T-helper 17 cell (primary cell): ENCODE data around the gene DCDC1. TPM values are rescaled to one million over a fixed set of nuclear protein-coding genes. Genes with fewer than 3 reads are reported as not detected.

Experiments used
- ATAC-seq: fragments of 150-1000 bp; cut with Tn5 transposase; 2 replicates; pipeline ENCODE4 v1.10.0; 2021; ENCODE audit warnings: mild to moderate bottlenecking, moderate library complexity
- DNase-seq, 3 donors: peaks; one replicate each; pipeline versions ENCODE4 v3.0.0 to v3.0.0-alpha.2; 2020 to 2021
- H3K9me3 ChIP-seq: one replicate; pipeline ENCODE4 v1.7.0; 2013; ENCODE audit warnings: low read length, mild to moderate bottlenecking; ENCODE audit not compliant: control insufficient read depth, poor library complexity, severe bottlenecking
- H3K27ac Mint-ChIP-seq: one replicate; pipeline ENCODE4 v1.8.0; 2022; ENCODE audit warnings: mild to moderate bottlenecking, moderate library complexity, mixed read lengths
- H3K27me3 Mint-ChIP-seq: one replicate; pipeline ENCODE4 v1.8.0; 2022; ENCODE audit warnings: mixed read lengths
- H3K36me3 Mint-ChIP-seq: one replicate; pipeline ENCODE4 v1.8.0; 2022; ENCODE audit warnings: low read depth, mixed read lengths
- H3K4me1 Mint-ChIP-seq: one replicate; pipeline ENCODE4 v1.8.0; 2022; ENCODE audit warnings: mild to moderate bottlenecking, mixed read lengths
- H3K4me3 Mint-ChIP-seq: one replicate; pipeline ENCODE4 v1.8.0; 2022; ENCODE audit warnings: mild to moderate bottlenecking, moderate library complexity, mixed read lengths
- total RNA-seq, 4 donors: library from RNA in 2 of 4; stranded (reverse) in 2 of 4; gene quantifications; one replicate each; pipeline ENCODE4 v1.2.3 and lab custom pipeline; 2022 to 2026

Gene DCDC1
- total RNA-seq, 2 donors from 2014 or later, result 0.21 to 0.45 TPM

- H3K9me3 ChIP-seq, result no peaks in the 10 kb centered on the region
- ATAC-seq, result no peak
- no peaks in the 10 kb centered on the region for H3K36me3 Mint-ChIP-seq
Measured at GRCh38 chr11:31237819-31238760, 131.4 kb downstream of the DCDC1 start.

DNA sequence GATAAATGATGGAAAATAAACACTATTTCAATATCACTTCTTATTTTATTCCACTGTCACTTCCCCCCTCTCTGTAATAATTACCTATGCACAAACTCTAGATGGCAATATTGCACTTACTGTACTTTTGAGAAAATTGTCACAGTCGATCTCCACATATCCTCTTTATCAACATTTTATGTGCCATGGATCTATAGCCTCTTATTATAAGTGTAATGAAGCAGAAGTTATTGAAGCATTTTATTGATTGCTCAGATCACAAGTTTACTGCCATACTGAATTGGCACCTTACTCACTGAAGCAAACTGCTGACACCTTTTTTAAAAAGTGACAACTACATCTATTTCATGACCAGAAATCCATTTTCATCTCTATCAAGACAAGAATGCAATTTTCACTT is 133.4 kb downstream of the DCDC1 start:
- DNase-seq (no peak), ATAC-seq (no peak)
- Mint-ChIP-seq H3K4me3 (no peak overlapping the region), H3K27me3 (no peaks in the 10 kb centered on the region), H3K36me3 (no peaks in the 10 kb centered on the region), H3K27ac (no peak overlapping the region), H3K4me1 (peaks cover 2% of the 10 kb centered on the region)
- no peaks in the 10 kb centered on the region for H3K9me3 ChIP-seq

More at GRCh38 chr11:31237819-31238760, 131.4 kb downstream of the DCDC1 start:
- Mint-ChIP-seq H3K27me3 (no peaks in the 10 kb centered on the region), H3K4me1 (no peaks in the 10 kb centered on the region), H3K27ac (no peak overlapping the region), H3K4me3 (no peak overlapping the region)
- DNase-seq, result no peak

DNA sequence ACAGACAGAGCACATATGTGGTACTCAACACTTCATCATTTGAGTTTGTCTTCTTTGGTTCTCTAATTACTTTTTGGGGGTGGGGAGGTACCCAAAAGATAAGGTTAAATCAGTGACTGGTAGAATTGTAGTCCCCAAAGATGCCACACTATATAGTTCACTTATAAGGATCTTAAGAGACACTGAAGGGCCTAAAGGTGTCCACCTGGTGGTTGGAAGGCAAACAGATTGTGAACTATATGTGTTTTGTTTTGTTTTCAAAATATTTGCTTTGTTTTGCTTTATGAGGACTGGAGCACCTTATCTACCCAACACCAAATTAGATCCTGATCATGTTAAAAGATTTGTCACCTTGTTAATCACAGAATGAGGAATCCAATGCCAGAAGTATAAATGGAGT is 136.1 kb downstream of the DCDC1 start:
- Mint-ChIP-seq H3K4me3 (no peak overlapping the region), H3K27me3 (no peaks in the 10 kb centered on the region), H3K36me3 (no peaks in the 10 kb centered on the region), H3K27ac (no peak overlapping the region), H3K4me1 (peaks cover 2% of the 10 kb centered on the region)
- DNase-seq (no peak), ATAC-seq (no peak)
- no peaks in the 10 kb centered on the region for H3K9me3 ChIP-seq

GRCh38 chr11:31231601-31232000 is 137.9 kb downstream of the DCDC1 start:
- no peaks in the 10 kb centered on the region for H3K9me3 ChIP-seq
- ATAC-seq, result no peak
- Mint-ChIP-seq H3K36me3 (no peaks in the 10 kb centered on the region), H3K4me3 (no peak overlapping the region), H3K4me1 (peaks cover 2% of the 10 kb centered on the region), H3K27me3 (no peaks in the 10 kb centered on the region), H3K27ac (peak overlapping the region; percentile 9)
- DNase-seq, result no peak

DNA sequence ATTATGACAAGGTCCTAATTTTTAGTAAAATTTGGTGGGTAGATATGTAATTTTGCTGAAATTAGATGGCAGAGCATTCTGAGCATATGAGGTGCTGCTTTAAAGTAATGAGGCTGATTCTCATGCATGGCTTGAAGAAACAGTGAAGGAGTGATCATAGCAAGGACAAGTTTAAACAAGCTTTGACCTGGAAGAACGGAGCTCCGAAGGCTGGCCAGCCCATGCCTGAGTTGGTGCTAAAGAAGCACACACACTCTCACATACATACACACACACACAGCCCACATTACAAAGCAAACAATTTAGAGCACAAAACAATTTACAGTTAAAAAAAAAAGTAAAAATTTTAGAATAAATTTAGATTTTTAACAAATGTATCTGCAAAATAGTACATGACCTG is 150.7 kb downstream of the DCDC1 start:
- peaks cover 7% of the 10 kb centered on the region for H3K27me3 Mint-ChIP-seq

GRCh38 chr11:31214372-31214771 is 155.2 kb downstream of the DCDC1 start:
- no peaks in the 10 kb centered on the region for H3K27me3 Mint-ChIP-seq
- no peaks in the 10 kb centered on the region for H3K4me1 Mint-ChIP-seq
- H3K9me3 ChIP-seq, result no peaks in the 10 kb centered on the region
- no peak for DNase-seq
- no peak for ATAC-seq
- H3K36me3 Mint-ChIP-seq, result no peaks in the 10 kb centered on the region
- no peak overlapping the region for H3K27ac Mint-ChIP-seq
- no peak overlapping the region for H3K4me3 Mint-ChIP-seq

More for the DNA sequence above, 150.7 kb downstream of the DCDC1 start:
- H3K9me3 ChIP-seq, result no peaks in the 10 kb centered on the region
- ATAC-seq (no peak), DNase-seq (no peak)
- Mint-ChIP-seq H3K4me3 (no peak overlapping the region), H3K27ac (no peak overlapping the region), H3K36me3 (no peaks in the 10 kb centered on the region), H3K4me1 (no peaks in the 10 kb centered on the region)

DNA sequence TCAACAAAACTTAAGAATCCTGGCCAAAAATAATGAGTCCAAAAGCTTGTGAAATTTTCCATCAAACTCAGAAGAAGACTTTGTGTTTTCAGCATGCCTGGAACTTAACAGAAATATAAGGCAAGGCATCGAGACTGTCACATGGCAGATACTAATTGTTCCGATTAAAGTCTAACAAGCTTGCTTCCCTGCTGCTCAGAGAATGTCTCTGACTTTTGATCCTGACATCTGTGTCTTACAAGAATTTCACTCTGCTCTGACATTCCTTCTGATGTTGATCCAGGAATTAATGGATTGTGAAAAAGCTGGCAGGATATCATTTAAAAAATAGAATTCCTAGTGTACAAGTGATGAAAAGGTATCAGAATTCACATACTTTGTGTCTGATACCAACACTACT is 170.2 kb downstream of the DCDC1 start:
- Mint-ChIP-seq H3K27ac (no peak overlapping the region), H3K4me3 (no peak overlapping the region), H3K27me3 (peaks cover 10% of the 10 kb centered on the region), H3K4me1 (no peaks in the 10 kb centered on the region), H3K36me3 (no peaks in the 10 kb centered on the region)
- H3K9me3 ChIP-seq, result no peaks in the 10 kb centered on the region
- no peak for ATAC-seq
- no peak for DNase-seq

- Mint-ChIP-seq H3K27me3 (no peaks in the 10 kb centered on the region), H3K4me3 (no peak overlapping the region), H3K4me1 (no peaks in the 10 kb centered on the region), H3K27ac (no peak overlapping the region), H3K36me3 (no peaks in the 10 kb centered on the region)
- H3K9me3 ChIP-seq, result no peaks in the 10 kb centered on the region
- ATAC-seq (no peak), DNase-seq (no peak)
Measured at GRCh38 chr11:31173926-31174680, 195.4 kb downstream of the DCDC1 start.

DNA sequence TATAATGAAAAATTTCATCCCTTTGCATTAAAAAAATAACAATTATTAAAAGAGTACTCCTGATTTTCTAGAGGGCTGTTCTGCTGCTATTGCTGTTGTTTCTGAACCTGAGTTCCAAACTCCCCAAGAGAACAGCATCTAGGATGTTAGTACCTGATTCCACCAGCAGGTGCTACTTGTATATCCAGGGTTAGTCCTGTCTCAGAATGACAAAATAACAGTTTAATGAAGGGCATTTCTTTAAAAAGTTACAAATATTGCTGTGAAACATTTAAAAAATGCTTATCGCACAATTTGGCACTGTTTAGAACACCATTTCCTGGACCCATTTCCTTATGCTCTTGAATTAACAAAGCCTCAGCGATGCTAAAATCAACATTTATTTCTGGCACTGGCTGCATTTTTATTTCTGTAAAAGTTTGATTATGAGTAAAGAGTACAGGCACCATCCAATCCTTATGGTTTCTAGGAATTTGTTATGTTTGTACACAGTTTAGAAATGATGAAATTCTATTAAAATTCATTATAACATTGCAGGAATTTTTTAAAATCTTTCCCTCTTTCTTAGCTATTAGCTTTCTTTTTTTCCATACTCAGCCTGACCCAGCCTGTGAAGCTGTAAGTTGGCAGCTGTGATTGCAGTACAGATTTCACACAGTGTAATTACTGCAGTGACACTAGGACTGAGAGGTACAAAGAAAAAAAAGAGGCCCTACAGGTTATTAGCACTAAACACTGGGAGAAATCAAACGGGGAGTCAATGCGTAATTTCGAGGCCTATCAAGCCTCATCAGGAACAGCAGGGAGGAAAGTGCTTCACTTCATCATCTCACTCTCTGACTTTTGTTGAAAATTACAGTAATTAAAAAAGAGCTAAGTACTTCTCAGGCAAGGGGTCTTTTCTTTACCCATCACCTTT is 208.8 kb downstream of the DCDC1 start:
- no peaks in the 10 kb centered on the region for H3K4me1 Mint-ChIP-seq
- no peak overlapping the region for H3K4me3 Mint-ChIP-seq
- ATAC-seq (no peak), DNase-seq (no peak)
- H3K27me3 Mint-ChIP-seq, result peaks cover 5% of the 10 kb centered on the region
- no peaks in the 10 kb centered on the region for H3K9me3 ChIP-seq
- H3K36me3 Mint-ChIP-seq, result no peaks in the 10 kb centered on the region
- H3K27ac Mint-ChIP-seq, result no peak overlapping the region

DNA sequence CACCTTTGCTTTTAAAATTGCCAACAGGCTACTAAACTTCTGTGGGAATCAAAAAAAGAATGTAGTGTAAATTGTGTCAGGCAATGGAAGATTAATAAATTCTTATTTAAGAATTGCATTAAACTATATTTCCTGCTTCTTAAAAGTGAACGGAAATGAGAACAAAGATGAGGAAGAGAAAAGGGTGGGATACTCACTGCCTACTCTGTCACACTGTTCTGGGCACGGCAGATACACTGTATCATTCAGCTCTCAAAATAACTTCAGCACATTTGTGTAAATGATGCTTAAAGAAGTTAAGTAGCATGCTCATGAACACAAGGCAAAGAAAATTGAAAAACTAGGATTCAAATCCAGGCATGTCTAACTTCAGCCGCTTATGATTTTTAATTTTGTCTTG is 218.7 kb downstream of the DCDC1 start:
- DNase-seq (no peak), ATAC-seq (no peak)
- Mint-ChIP-seq H3K36me3 (peaks cover 2% of the 10 kb centered on the region), H3K4me3 (no peak overlapping the region), H3K4me1 (no peaks in the 10 kb centered on the region), H3K27ac (no peak overlapping the region), H3K27me3 (no peaks in the 10 kb centered on the region)
- no peaks in the 10 kb centered on the region for H3K9me3 ChIP-seq

GRCh38 chr11:31150011-31150410 is 219.5 kb downstream of the DCDC1 start:
- H3K27me3 Mint-ChIP-seq, result no peaks in the 10 kb centered on the region
- no peaks in the 10 kb centered on the region for H3K4me1 Mint-ChIP-seq
- no peaks in the 10 kb centered on the region for H3K9me3 ChIP-seq
- ATAC-seq (no peak), DNase-seq (no peak)
- no peak overlapping the region for H3K27ac Mint-ChIP-seq
- no peak overlapping the region for H3K4me3 Mint-ChIP-seq
- H3K36me3 Mint-ChIP-seq, result no peaks in the 10 kb centered on the region

DNA sequence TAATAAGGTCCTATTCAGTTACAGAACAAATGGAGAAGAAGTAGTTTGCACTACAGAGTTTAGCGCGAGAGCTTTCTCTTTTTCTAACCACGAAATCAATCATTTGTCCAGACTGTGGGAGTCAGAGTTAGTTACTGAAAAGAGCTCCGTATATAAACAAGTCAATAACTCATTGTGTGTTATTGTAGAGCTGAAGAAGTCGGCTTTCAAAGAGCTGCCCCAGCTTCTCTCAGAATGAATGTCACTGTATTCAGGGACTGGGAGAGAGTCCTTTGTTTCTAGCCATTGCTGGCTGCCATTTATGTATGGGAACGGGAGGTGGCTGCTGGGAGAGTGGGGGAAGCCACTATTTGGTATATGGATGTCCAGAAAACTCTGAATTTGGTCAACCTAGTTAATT is 227.8 kb downstream of the DCDC1 start:
- Mint-ChIP-seq H3K27me3 (peaks cover 5% of the 10 kb centered on the region), H3K27ac (no peak overlapping the region), H3K4me1 (no peaks in the 10 kb centered on the region), H3K4me3 (no peak overlapping the region), H3K36me3 (no peaks in the 10 kb centered on the region)
- no peak for ATAC-seq
- H3K9me3 ChIP-seq, result no peaks in the 10 kb centered on the region
- no peak for DNase-seq

DNA sequence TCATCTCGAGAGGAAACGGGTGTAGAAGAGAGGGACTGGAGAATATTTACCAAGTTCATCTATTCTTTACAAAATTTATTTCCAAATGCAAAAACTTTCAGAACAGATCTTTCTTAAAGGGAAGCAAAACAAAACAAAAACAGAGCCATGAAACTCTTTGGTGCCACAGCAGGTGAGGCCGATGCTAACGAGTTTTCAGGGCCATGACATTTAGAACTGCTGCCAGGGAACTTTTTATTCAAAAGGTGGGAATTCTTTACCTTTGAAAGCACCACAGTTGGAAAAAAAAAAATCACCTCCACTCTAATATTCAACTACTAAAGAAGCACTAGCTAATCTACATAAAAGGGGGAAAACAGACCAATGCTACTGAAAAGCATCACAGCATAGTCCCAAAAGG is 230.1 kb downstream of the DCDC1 start:
- no peak overlapping the region for H3K27ac Mint-ChIP-seq
- no peaks in the 10 kb centered on the region for H3K4me1 Mint-ChIP-seq
- no peak overlapping the region for H3K4me3 Mint-ChIP-seq

More for the DNA sequence above, 230.1 kb downstream of the DCDC1 start:
- no peak for DNase-seq
- H3K9me3 ChIP-seq, result no peaks in the 10 kb centered on the region
- no peak for ATAC-seq
- no peaks in the 10 kb centered on the region for H3K36me3 Mint-ChIP-seq
- H3K27me3 Mint-ChIP-seq, result peaks cover 5% of the 10 kb centered on the region
